ENCODE results near the gene LAMA5. TPM values are rescaled to one million over a fixed set of nuclear protein-coding genes. Genes with fewer than 3 reads are reported as not detected.
"Not testable (repeated sequence)": the region's sequence is repeated elsewhere in the genome, so short reads cannot be mapped to it uniquely, and the experiment has no call there.

Gene LAMA5
- total RNA-seq, 2 experiments from 2014 or later: 0.72 to 1.0 TPM

GRCh38 chr20:62373631-62374179 is 6.6 kb upstream of the LAMA5 start:
- H3K4me1 Mint-ChIP-seq; H3K9me3 Mint-ChIP-seq (ENCODE audit: low read depth); H3K27me3 Mint-ChIP-seq; DNase-seq; H3K4me3 Mint-ChIP-seq; H3K36me3 Mint-ChIP-seq (ENCODE audit: low read depth); H3K27ac Mint-ChIP-seq; ATAC-seq; POLR2A ChIA-PET; intact Hi-C loops (cut with DNase I, micrococcal nuclease): not testable (repeated sequence)
- CTCF ChIA-PET: interaction anchor here (1.2 kb wide), 1 partner anchor 9 kb away, joined by 5 read pairs; no protein-coding TSS in a partner anchor

- ChIA-PET CTCF (interaction anchor here (0.5 kb wide), 1 partner anchor 832 kb away, joined by 5 read pairs; no protein-coding TSS in a partner anchor), POLR2A (no interaction called here)
- peaks cover 9% of the 10 kb centered on the region for H3K27me3 Mint-ChIP-seq
- H3K4me1 Mint-ChIP-seq: peaks cover 3% of the 10 kb centered on the region
- no peak overlapping the region for H3K27ac Mint-ChIP-seq
- DNase-seq (no peak), ATAC-seq (no peak)
- no peak overlapping the region for H3K4me3 Mint-ChIP-seq
- intact Hi-C loops (cut with DNase I, micrococcal nuclease): no loop called here
- no peaks in the 10 kb centered on the region for H3K36me3 Mint-ChIP-seq (ENCODE audit: low read depth)
- no peaks in the 10 kb centered on the region for H3K9me3 Mint-ChIP-seq (ENCODE audit: low read depth)
Measured at GRCh38 chr20:62372042-62372993, 5.2 kb upstream of the LAMA5 start.

GRCh38 chr20:62371588-62372041 is 4.5 kb upstream of the LAMA5 start:
- no peak for ATAC-seq
- H3K27ac Mint-ChIP-seq: no peak overlapping the region
- CTCF ChIA-PET: interaction anchor here (0.5 to 0.7 kb wide), 2 partner anchors 11 to 833 kb away, joined by 4 to 5 read pairs; no protein-coding TSS in a partner anchor
- no peak overlapping the region for H3K4me3 Mint-ChIP-seq
- H3K36me3 Mint-ChIP-seq (ENCODE audit: low read depth): no peaks in the 10 kb centered on the region
- peaks cover 9% of the 10 kb centered on the region for H3K27me3 Mint-ChIP-seq
- H3K9me3 Mint-ChIP-seq (ENCODE audit: low read depth): no peaks in the 10 kb centered on the region
- intact Hi-C loops (cut with DNase I, micrococcal nuclease): no loop called here
- peaks cover 3% of the 10 kb centered on the region for H3K4me1 Mint-ChIP-seq
- POLR2A ChIA-PET: no interaction called here
- no peak for DNase-seq

GRCh38 chr20:62370807-62371587 is 3.9 kb upstream of the LAMA5 start:
- DNase-seq (no peak), ATAC-seq (no peak)
- H3K27ac Mint-ChIP-seq: no peak overlapping the region
- no peak overlapping the region for H3K4me3 Mint-ChIP-seq
- no peaks in the 10 kb centered on the region for H3K9me3 Mint-ChIP-seq (ENCODE audit: low read depth)
- no peaks in the 10 kb centered on the region for H3K36me3 Mint-ChIP-seq (ENCODE audit: low read depth)
- ChIA-PET POLR2A (no interaction called here), CTCF (interaction anchor here (0.7 to 1.0 kb wide), 2 partner anchors 11 to 65 kb away, joined by 3 to 4 read pairs; no protein-coding TSS in a partner anchor)
- peaks cover 3% of the 10 kb centered on the region for H3K4me1 Mint-ChIP-seq
- H3K27me3 Mint-ChIP-seq: peaks cover 9% of the 10 kb centered on the region
- intact Hi-C loops (cut with DNase I, micrococcal nuclease): no loop called here

GRCh38 chr20:62370115-62370806 is 3.1 kb upstream of the LAMA5 start:
- Mint-ChIP-seq H3K36me3 (ENCODE audit: low read depth) (no peaks in the 10 kb centered on the region), H3K4me1 (peaks cover 3% of the 10 kb centered on the region), H3K9me3 (ENCODE audit: low read depth) (no peaks in the 10 kb centered on the region), H3K4me3 (no peak overlapping the region), H3K27me3 (peaks cover 12% of the 10 kb centered on the region), H3K27ac (no peak overlapping the region)
- DNase-seq (peak; percentile 76), ATAC-seq (peak; percentile 64)
- CTCF ChIA-PET: interaction anchor here (1.0 to 2.5 kb wide), 2 partner anchors 12 to 64 kb away, joined by 3 to 12 read pairs; no protein-coding TSS in a partner anchor
- POLR2A ChIA-PET: no interaction called here
- intact Hi-C loops (cut with DNase I, micrococcal nuclease): no loop called here

- Mint-ChIP-seq H3K36me3 (ENCODE audit: low read depth) (no peaks in the 10 kb centered on the region), H3K4me3 (no peak overlapping the region), H3K9me3 (ENCODE audit: low read depth) (no peaks in the 10 kb centered on the region), H3K27me3 (peaks cover 17% of the 10 kb centered on the region), H3K27ac (no peak overlapping the region), H3K4me1 (peaks cover 3% of the 10 kb centered on the region)
- intact Hi-C loops (cut with DNase I, micrococcal nuclease): loop anchor here in 1 of 2 experiments (5.0 kb wide), 1 partner anchor 67 kb away; the partner anchor contains the start of gene ADRM1
- DNase-seq (no peak), ATAC-seq (no peak)
- ChIA-PET POLR2A (no interaction called here), CTCF (interaction anchor here (1.0 to 2.5 kb wide), 2 partner anchors 13 to 64 kb away, joined by 3 to 12 read pairs; no protein-coding TSS in a partner anchor)
Measured at GRCh38 chr20:62369815-62370114, 2.7 kb upstream of the LAMA5 start.

- Mint-ChIP-seq H3K27me3 (peaks cover 19% of the 10 kb centered on the region), H3K4me3 (no peak overlapping the region), H3K27ac (no peak overlapping the region), H3K9me3 (ENCODE audit: low read depth) (no peaks in the 10 kb centered on the region), H3K36me3 (ENCODE audit: low read depth) (no peaks in the 10 kb centered on the region), H3K4me1 (peaks cover 3% of the 10 kb centered on the region)
- intact Hi-C loops (cut with DNase I, micrococcal nuclease): loop anchor here in 1 of 2 experiments (5.0 kb wide), 1 partner anchor 67 kb away; the partner anchor contains the start of gene ADRM1
- ATAC-seq (peak; percentile 9), DNase-seq (peak; percentile 37)
- ChIA-PET CTCF (interaction anchor here (0.7 to 2.5 kb wide), 4 partner anchors 13 to 68 kb away, joined by 3 to 12 read pairs (median 4); partner anchors contain the start of gene RPS21), POLR2A (interaction anchor here (0.6 kb wide), 1 partner anchor 22 kb away, joined by 3 read pairs; no protein-coding TSS in a partner anchor)
Measured at GRCh38 chr20:62368976-62369814, 2.1 kb upstream of the LAMA5 start.

GRCh38 chr20:62368392-62368975 is 1.4 kb upstream of the LAMA5 start:
- Mint-ChIP-seq H3K36me3 (ENCODE audit: low read depth) (no peaks in the 10 kb centered on the region), H3K9me3 (ENCODE audit: low read depth) (no peaks in the 10 kb centered on the region), H3K4me3 (no peak overlapping the region), H3K27me3 (peaks cover 19% of the 10 kb centered on the region), H3K27ac (no peak overlapping the region), H3K4me1 (peaks cover 3% of the 10 kb centered on the region)
- no peak for ATAC-seq
- no peak for DNase-seq
- POLR2A ChIA-PET: no interaction called here
- intact Hi-C loops (cut with DNase I, micrococcal nuclease): loop anchor here in 1 of 2 experiments (5.0 kb wide), 1 partner anchor 66 kb away; the partner anchor contains the start of gene ADRM1
- CTCF ChIA-PET: interaction anchor here (0.8 to 2.5 kb wide), 6 partner anchors 14 to 76 kb away, joined by 3 to 12 read pairs (median 4); partner anchors contain the start of gene RPS21

- peaks cover 17% of the 10 kb centered on the region for H3K27me3 Mint-ChIP-seq
- H3K9me3 Mint-ChIP-seq (ENCODE audit: low read depth): no peaks in the 10 kb centered on the region
- intact Hi-C loops (cut with DNase I, micrococcal nuclease): loop anchor here in 1 of 2 experiments (5.0 kb wide), 1 partner anchor 66 kb away; the partner anchor contains the start of gene ADRM1
- H3K4me1 Mint-ChIP-seq: peaks cover 3% of the 10 kb centered on the region
- ATAC-seq (no peak), DNase-seq (peak; percentile 43)
- ChIA-PET POLR2A (no interaction called here), CTCF (interaction anchor here (0.6 to 2.5 kb wide), 8 partner anchors 15 to 245 kb away, joined by 3 to 12 read pairs (median 4); partner anchors contain the start of gene RPS21)
- no peak overlapping the region for H3K27ac Mint-ChIP-seq
- H3K36me3 Mint-ChIP-seq (ENCODE audit: low read depth): no peaks in the 10 kb centered on the region
- peak overlapping the region; percentile 26 for H3K4me3 Mint-ChIP-seq
Measured at GRCh38 chr20:62367633-62368391, 700 bp upstream of the LAMA5 start.
